Panc1 (cell line): ENCODE measurements around the gene GCK. TPM values are rescaled to one million over a fixed set of nuclear protein-coding genes. Genes with fewer than 3 reads are reported as not detected.

Experiments used
- ATAC-seq: fragments of 200-7000 bp; cut with Tn5 transposase; 2 replicates; pipeline ENCODE4 v1.9.1; 2020; ENCODE audit warnings: mild to moderate bottlenecking, moderate library complexity
- BruUV-seq: library from RNA; stranded (reverse); fragments of 400-500 nt; replicated peaks from 2 replicates; lab custom pipeline; 2021; lab: Mats Ljungman, UMichigan
- CTCF ChIA-PET: fragments of 300-600 bp; sonication (Branson Sonifier 250); formaldehyde crosslinking; loops from one replicate; lab custom pipeline; 2022; ENCODE audit warnings: antibody characterized with exemption; lab: Charles Lee
- POLR2A ChIA-PET: fragments of 300-600 bp; sonication (Branson Sonifier 250); formaldehyde crosslinking; loops from one replicate; lab custom pipeline; 2022; ENCODE audit warnings: antibody characterized with exemption; lab: Charles Lee
- DNase-seq: peaks from one replicate; pipeline ENCODE4 v3.0.0-alpha.2; 2010; ENCODE audit warnings: low read depth, low spot score
- H3K27ac ChIP-seq: 2 replicates; pipeline ENCODE4 v1.5.1; 2011; ENCODE audit warnings: mild to moderate bottlenecking, low read length, inconsistent platforms
- H3K27me3 ChIP-seq: fragments of 200-500 bp; sonication (Bioruptor generic); 2 replicates; pipeline ENCODE4 v1.6.0; 2014; ENCODE audit warnings: low read length, inconsistent platforms; ENCODE audit not compliant: control insufficient read depth, insufficient read depth
- H3K36me3 ChIP-seq: fragments of 200-500 bp; sonication (Bioruptor generic); 2 replicates; pipeline ENCODE4 v1.5.1; 2014; ENCODE audit warnings: inconsistent platforms, mild to moderate bottlenecking, low read length, moderate library complexity; ENCODE audit not compliant: control insufficient read depth, insufficient read depth
- H3K4me1 ChIP-seq: 2 replicates; pipeline ENCODE4 v1.5.1; 2011; ENCODE audit warnings: inconsistent platforms, mild to moderate bottlenecking, low read length, moderate library complexity; ENCODE audit not compliant: control insufficient read depth, insufficient read depth
- H3K4me3 ChIP-seq, 2 experiments: 2 replicates each; pipeline ENCODE4 v1.5.1; 2011 to 2012; ENCODE audit warnings: low read depth in 2 of 2, low read length in 2 of 2, mild to moderate bottlenecking in 2 of 2, inconsistent platforms in 1 of 2, moderate library complexity in 1 of 2
- H3K9me3 ChIP-seq: fragments of 200-500 bp; sonication (Bioruptor generic); 2 replicates; pipeline ENCODE4 v1.5.1; 2014; ENCODE audit warnings: low read depth, mild to moderate bottlenecking, inconsistent platforms, low read length, moderate library complexity; ENCODE audit not compliant: control insufficient read depth, insufficient read depth
- CTCF ChIP-seq: fragments of 450-650 bp; IDR thresholded peaks from 2 replicates; pipeline ENCODE4 v1.5.1; 2017; ENCODE audit warnings: mild to moderate bottlenecking
- POLR2AphosphoS5 ChIP-seq: IDR thresholded peaks from 2 replicates; pipeline ENCODE4 v1.6.1; 2012; ENCODE audit warnings: mild to moderate bottlenecking, low read depth, low read length, moderate library complexity
- REST ChIP-seq, 2 experiments: IDR thresholded peaks; 2 replicates each; pipeline ENCODE4 v1.6.1; 2011 to 2012; ENCODE audit warnings: low read depth in 2 of 2, control low read depth in 1 of 2, low read length in 1 of 2, mild to moderate bottlenecking in 1 of 2, moderate library complexity in 1 of 2; ENCODE audit not compliant: insufficient read depth in 1 of 2
- SIN3A ChIP-seq: IDR thresholded peaks from 2 replicates; pipeline ENCODE4 v1.6.1; 2012; ENCODE audit warnings: low read depth, mild to moderate bottlenecking, low read length, moderate library complexity, borderline replicate concordance; ENCODE audit not compliant: insufficient read depth
- TCF7L2 ChIP-seq: IDR thresholded peaks from 2 replicates; pipeline ENCODE4 v1.6.1; 2011; ENCODE audit warnings: mild to moderate bottlenecking, low read depth, low read length, inconsistent platforms
- in situ Hi-C: cut with HindIII; loops from 2 replicates; pipeline ENCODE4 v1.10.0; 2016; ENCODE audit warnings: low sequenced_read_pairs, low pct_unique_long_range_greater_than_20kb
- intact Hi-C: fragments of 100-400 bp; cut with micrococcal nuclease; formaldehyde crosslinking; loops from one replicate; pipeline ENCODE4 v1.10.0; 2022; ENCODE audit not compliant: unreplicated experiment
- total RNA-seq: library from RNA; stranded (reverse); gene quantifications from one replicate; pipeline ENCODE4 v1.2.1, GENCODE V29; 2021; ENCODE audit not compliant: unreplicated experiment

Gene GCK
- total RNA-seq, 1 experiment from 2014 or later, result 0.36 TPM

GRCh38 chr7:44208085-44208484 lies 18.8 kb upstream of the GCK start:
- in situ Hi-C loops, result loop anchor here (25.0 kb wide), 1 partner anchor 129 kb away; the partner anchor contains the start of gene CAMK2B
- peaks cover 56% of the 10 kb centered on the region for H3K36me3 ChIP-seq
- ATAC-seq (no peak), DNase-seq (no peak)
- no TSS peak for BruUV-seq
- no peak overlapping the region for H3K4me3 ChIP-seq
- intact Hi-C loops, result no loop called here
- ChIA-PET CTCF (interaction anchor here (0.6 kb wide), 1 partner anchor 15 kb away, joined by 3 read pairs; no protein-coding TSS in a partner anchor), POLR2A (interaction anchor here (0.7 kb wide), 1 partner anchor 201 kb away, joined by 4 read pairs; no protein-coding TSS in a partner anchor)
- TF ChIP-seq CTCF (no peak), SIN3A (no peak), TCF7L2 (no peak), REST (IDR thresholded peaks at IDR 0.05; ENCODE audit: insufficient read depth in 1 of 2, low read depth in 2 of 2, low read length in 1 of 2) (no peak), POLR2AphosphoS5 (no peak)
- H3K27me3 ChIP-seq, result no peaks in the 10 kb centered on the region
- H3K9me3 ChIP-seq, result no peaks in the 10 kb centered on the region
- H3K4me1 ChIP-seq, result no peaks in the 10 kb centered on the region
- no peak overlapping the region for H3K27ac ChIP-seq

- CTCF ChIA-PET, result no interaction called here
These were observed 16.8 kb upstream of the GCK start for GRCh38 chr7:44206008-44206407.

GRCh38 chr7:44201813-44202212 lies 12.6 kb upstream of the GCK start:
- intact Hi-C loops (no loop called here), in situ Hi-C loops (loop anchor here (25.0 kb wide), 1 partner anchor 135 kb away; the partner anchor contains the start of gene CAMK2B)
- Histone ChIP-seq H3K9me3 (no peaks in the 10 kb centered on the region), H3K4me1 (peaks cover 6% of the 10 kb centered on the region), H3K36me3 (peaks cover 18% of the 10 kb centered on the region), H3K4me3 (peak overlapping the region; percentile 73 to 80), H3K27ac (peak overlapping the region; percentile 84), H3K27me3 (no peaks in the 10 kb centered on the region)
- ChIA-PET POLR2A (no interaction called here), CTCF (no interaction called here)
- ATAC-seq, result no peak
- BruUV-seq, result no TSS peak
- no peak for DNase-seq
- no peak for TF ChIP-seq CTCF
- no peak for TF ChIP-seq REST (IDR thresholded peaks at IDR 0.05; ENCODE audit: insufficient read depth in 1 of 2, low read depth in 2 of 2, low read length in 1 of 2)
- TF ChIP-seq POLR2AphosphoS5, result no peak
- TF ChIP-seq SIN3A, result no peak
- no peak for TF ChIP-seq TCF7L2

More at GRCh38 chr7:44206008-44206407, 16.8 kb upstream of the GCK start:
- intact Hi-C loops (no loop called here), in situ Hi-C loops (loop anchor here (25.0 kb wide), 1 partner anchor 131 kb away; the partner anchor contains the start of gene CAMK2B)
- no peak for TF ChIP-seq TCF7L2
- Histone ChIP-seq H3K4me3 (no peak overlapping the region), H3K27ac (no peak overlapping the region), H3K4me1 (peaks cover 6% of the 10 kb centered on the region), H3K9me3 (no peaks in the 10 kb centered on the region), H3K36me3 (peaks cover 53% of the 10 kb centered on the region), H3K27me3 (no peaks in the 10 kb centered on the region)
- DNase-seq, result no peak
- no peak for ATAC-seq
- BruUV-seq, result no TSS peak
- POLR2A ChIA-PET, result interaction anchor here (0.6 kb wide), 1 partner anchor 262 kb away, joined by 17 read pairs; no protein-coding TSS in a partner anchor
